HL-60 (cell line): ENCODE measurements around the gene ENOSF1.

Source experiments
- DNase-seq, 2 experiments: peaks; one replicate each; pipeline ENCODE4 v3.0.0-alpha.2; 2010 to 2020; ENCODE audit warnings: low read depth in 1 of 2, low spot score in 1 of 2
- H3K27ac ChIP-seq: fragments of 250-450 bp; sonication (Bioruptor Pico); replicated peaks from 2 replicates; pipeline ENCODE4 v1.5.1; 2020; ENCODE audit warnings: mild to moderate bottlenecking, moderate library complexity
- H3K27me3 ChIP-seq: fragments of 250-450 bp; sonication (Bioruptor Pico); 2 replicates; pipeline ENCODE4 v1.5.1; 2021; ENCODE audit warnings: mild to moderate bottlenecking, moderate library complexity; ENCODE audit not compliant: insufficient read depth, poor library complexity, severe bottlenecking
- H3K4me3 ChIP-seq: replicated peaks from 2 replicates; pipeline ENCODE4 v1.5.1; 2011; ENCODE audit warnings: mild to moderate bottlenecking, control low read depth, low read length; ENCODE audit not compliant: insufficient read depth
- GABPA ChIP-seq: IDR thresholded peaks from 2 replicates; pipeline ENCODE4 v1.6.1; 2012; ENCODE audit warnings: low read depth
- POLR2AphosphoS5 ChIP-seq: IDR thresholded peaks from 2 replicates; pipeline ENCODE4 v1.6.1; 2012; ENCODE audit warnings: low read depth
- SPI1 ChIP-seq: IDR thresholded peaks from 2 replicates; pipeline ENCODE4 v1.6.1; 2012; ENCODE audit warnings: low read depth, mild to moderate bottlenecking, borderline replicate concordance
- TF ChIP-seq, protein P1 (sequence below): IDR thresholded peaks from one replicate; pipeline ENCODE4 v1.5.1; 2011; ENCODE audit warnings: low read length, control low read depth, inconsistent platforms; ENCODE audit not compliant: insufficient read depth
- TF ChIP-seq, protein P2 (sequence below): IDR thresholded peaks from 2 replicates; pipeline ENCODE4 v1.6.1; 2012; ENCODE audit warnings: low read depth; ENCODE audit not compliant: insufficient replicate concordance

ENOSF1 gene

DNA sequence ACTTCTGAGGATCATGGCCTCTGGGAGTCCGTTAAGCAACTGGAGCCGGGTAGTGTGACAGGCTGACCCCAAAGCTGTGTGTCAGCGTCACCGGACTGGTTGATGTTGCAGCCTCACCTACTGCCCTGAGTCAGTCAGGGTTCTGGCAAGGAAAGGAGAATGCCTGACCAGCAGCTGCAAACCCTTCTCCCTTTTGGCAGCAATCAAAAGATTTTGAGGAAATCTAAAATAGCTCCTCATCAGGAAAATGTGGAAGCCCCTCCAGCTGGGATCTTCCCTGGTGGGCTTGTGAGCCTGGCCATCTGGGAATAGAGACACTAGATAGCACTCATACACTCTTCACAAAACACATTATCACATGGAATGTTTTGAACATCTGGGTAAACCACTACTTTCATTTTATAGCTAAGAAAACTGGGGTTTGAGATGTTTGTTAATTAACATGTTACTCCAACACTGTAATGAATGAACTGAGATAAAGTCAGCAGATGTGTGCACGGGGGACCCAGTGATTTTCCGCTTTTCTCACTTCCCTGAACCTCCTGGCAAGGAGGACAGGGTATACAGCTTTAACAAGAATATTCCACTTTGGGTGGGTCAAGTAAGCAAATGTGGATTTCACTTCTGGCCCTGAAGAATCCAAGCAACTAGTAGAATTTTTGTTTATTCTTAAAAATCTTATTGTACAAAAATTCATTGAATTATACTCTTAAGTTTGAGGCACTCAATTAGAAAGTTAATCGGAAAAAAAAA is 91.0 kb downstream of the ENOSF1 start:
- H3K27me3 ChIP-seq: peaks cover 7% of the 10 kb centered on the region
- H3K27ac ChIP-seq: no peak overlapping the region
- DNase-seq: no peak
- H3K4me3 ChIP-seq: no peak overlapping the region
- no peak for TF ChIP-seq GABPA
- no peak for TF ChIP-seq POLR2AphosphoS5
- TF ChIP-seq, protein P1, sequence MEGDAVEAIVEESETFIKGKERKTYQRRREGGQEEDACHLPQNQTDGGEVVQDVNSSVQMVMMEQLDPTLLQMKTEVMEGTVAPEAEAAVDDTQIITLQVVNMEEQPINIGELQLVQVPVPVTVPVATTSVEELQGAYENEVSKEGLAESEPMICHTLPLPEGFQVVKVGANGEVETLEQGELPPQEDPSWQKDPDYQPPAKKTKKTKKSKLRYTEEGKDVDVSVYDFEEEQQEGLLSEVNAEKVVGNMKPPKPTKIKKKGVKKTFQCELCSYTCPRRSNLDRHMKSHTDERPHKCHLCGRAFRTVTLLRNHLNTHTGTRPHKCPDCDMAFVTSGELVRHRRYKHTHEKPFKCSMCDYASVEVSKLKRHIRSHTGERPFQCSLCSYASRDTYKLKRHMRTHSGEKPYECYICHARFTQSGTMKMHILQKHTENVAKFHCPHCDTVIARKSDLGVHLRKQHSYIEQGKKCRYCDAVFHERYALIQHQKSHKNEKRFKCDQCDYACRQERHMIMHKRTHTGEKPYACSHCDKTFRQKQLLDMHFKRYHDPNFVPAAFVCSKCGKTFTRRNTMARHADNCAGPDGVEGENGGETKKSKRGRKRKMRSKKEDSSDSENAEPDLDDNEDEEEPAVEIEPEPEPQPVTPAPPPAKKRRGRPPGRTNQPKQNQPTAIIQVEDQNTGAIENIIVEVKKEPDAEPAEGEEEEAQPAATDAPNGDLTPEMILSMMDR: no peak
- TF ChIP-seq, protein P2, sequence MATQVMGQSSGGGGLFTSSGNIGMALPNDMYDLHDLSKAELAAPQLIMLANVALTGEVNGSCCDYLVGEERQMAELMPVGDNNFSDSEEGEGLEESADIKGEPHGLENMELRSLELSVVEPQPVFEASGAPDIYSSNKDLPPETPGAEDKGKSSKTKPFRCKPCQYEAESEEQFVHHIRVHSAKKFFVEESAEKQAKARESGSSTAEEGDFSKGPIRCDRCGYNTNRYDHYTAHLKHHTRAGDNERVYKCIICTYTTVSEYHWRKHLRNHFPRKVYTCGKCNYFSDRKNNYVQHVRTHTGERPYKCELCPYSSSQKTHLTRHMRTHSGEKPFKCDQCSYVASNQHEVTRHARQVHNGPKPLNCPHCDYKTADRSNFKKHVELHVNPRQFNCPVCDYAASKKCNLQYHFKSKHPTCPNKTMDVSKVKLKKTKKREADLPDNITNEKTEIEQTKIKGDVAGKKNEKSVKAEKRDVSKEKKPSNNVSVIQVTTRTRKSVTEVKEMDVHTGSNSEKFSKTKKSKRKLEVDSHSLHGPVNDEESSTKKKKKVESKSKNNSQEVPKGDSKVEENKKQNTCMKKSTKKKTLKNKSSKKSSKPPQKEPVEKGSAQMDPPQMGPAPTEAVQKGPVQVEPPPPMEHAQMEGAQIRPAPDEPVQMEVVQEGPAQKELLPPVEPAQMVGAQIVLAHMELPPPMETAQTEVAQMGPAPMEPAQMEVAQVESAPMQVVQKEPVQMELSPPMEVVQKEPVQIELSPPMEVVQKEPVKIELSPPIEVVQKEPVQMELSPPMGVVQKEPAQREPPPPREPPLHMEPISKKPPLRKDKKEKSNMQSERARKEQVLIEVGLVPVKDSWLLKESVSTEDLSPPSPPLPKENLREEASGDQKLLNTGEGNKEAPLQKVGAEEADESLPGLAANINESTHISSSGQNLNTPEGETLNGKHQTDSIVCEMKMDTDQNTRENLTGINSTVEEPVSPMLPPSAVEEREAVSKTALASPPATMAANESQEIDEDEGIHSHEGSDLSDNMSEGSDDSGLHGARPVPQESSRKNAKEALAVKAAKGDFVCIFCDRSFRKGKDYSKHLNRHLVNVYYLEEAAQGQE: no peak
- TF ChIP-seq SPI1: no peak
